Naive B cell (primary cell): ENCODE results near the gene JPH2. TPM values are rescaled to one million over a fixed set of nuclear protein-coding genes. Genes with fewer than 3 reads are reported as not detected.
A peak's percentile ranks its signal among the peaks of the same experiment; 100 is the strongest.

Source experiments
- ATAC-seq, 2 donors: fragments of 150-1000 bp; cut with Tn5 transposase; 2 replicates each; pipeline ENCODE4 v1.10.0; 2021; ENCODE audit warnings: low read depth in 2 of 2, mild to moderate bottlenecking in 2 of 2, moderate library complexity in 2 of 2
- DNase-seq: peaks from one replicate; pipeline ENCODE4 v3.0.0; 2022
- H3K27ac Mint-ChIP-seq, 6 donors: one replicate each; pipeline ENCODE4 v1.8.0; 2020 to 2022; ENCODE audit warnings: mild to moderate bottlenecking in 6 of 6, mixed read lengths in 6 of 6, moderate library complexity in 5 of 6, inconsistent platforms in 2 of 6
- H3K27me3 Mint-ChIP-seq, 3 donors: one replicate each; pipeline ENCODE4 v1.8.0; 2021 to 2022; ENCODE audit warnings: mixed read lengths in 3 of 3, mild to moderate bottlenecking in 1 of 3
- H3K36me3 Mint-ChIP-seq, 2 donors: one replicate each; pipeline ENCODE4 v1.8.0; 2020 to 2022; ENCODE audit warnings: mixed read lengths in 2 of 2, inconsistent platforms in 1 of 2, mild to moderate bottlenecking in 1 of 2
- H3K4me1 Mint-ChIP-seq, 3 donors: one replicate each; pipeline ENCODE4 v1.8.0; 2020 to 2022; ENCODE audit warnings: mixed read lengths in 3 of 3, inconsistent platforms in 1 of 3, mild to moderate bottlenecking in 1 of 3, moderate library complexity in 1 of 3
- H3K4me3 Mint-ChIP-seq, 8 donors: one replicate each; pipeline ENCODE4 v1.8.0; 2020 to 2022; ENCODE audit warnings: mild to moderate bottlenecking in 8 of 8, mixed read lengths in 8 of 8, moderate library complexity in 8 of 8, inconsistent platforms in 2 of 8
- H3K9me3 Mint-ChIP-seq, 7 donors: one replicate each; pipeline ENCODE4 v1.8.0; 2020 to 2022; ENCODE audit warnings: mixed read lengths in 7 of 7, mild to moderate bottlenecking in 5 of 7, inconsistent platforms in 2 of 7, moderate library complexity in 1 of 7
- polyA plus RNA-seq, 6 donors: library from polyadenylated mRNA; unstranded; fragments of 300-500 nt; fragmentation: Illumina TruSeq; gene quantifications; one replicate each; pipeline ENCODE4 v1.2.3, GENCODE V29; 2021; ENCODE audit warnings: low read depth in 6 of 6

JPH2 gene
- polyA plus RNA-seq, 6 donors from 2014 or later = not detected

DNA sequence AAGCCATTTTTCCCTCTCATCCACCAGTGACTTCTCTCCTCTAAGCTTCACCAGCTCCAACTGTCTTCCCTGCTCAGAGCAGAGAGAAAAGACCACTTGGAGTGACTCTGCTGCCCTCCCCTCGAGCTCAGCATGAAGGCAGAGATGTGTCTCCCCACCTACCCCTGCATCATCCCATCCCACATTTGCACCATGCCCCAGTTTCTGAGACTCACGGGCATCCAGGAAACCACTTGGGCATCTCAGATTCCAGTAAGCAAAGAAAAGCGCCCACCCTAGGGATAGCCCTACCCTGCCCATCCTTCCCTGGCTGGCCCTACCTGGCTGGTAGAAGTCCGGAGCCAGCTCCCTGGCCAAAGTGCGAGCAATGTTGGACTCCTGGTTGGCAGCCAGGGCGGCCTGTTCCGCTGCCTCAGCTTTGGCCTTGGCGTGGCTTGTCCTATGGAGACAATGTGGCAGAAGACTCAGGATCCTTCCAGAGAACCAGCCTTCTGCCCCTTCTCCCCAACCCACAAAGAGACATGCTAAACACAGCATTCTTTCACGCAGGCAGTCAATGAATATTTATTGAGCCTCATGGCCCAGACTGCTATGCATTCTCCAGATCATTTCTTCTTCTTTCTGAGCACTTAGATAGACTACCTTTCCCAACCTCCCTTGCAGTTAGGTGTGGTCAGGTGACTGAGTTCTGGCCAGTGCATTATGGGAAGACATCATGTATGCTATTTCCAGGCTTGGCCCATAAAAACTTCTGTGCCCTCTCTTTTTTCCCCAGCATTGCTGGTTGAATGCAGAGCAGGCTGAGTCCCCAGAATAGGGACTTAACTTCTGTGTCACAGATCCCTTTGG, 68.6 kb downstream of the JPH2 start:
- no peak overlapping the region for H3K27ac Mint-ChIP-seq
- H3K27me3 Mint-ChIP-seq = peaks cover 38 to 76% (median 72%) of the 10 kb centered on the region in 3 donors
- peaks cover 0 to 5% (median 4%) of the 10 kb centered on the region in 3 donors for H3K4me1 Mint-ChIP-seq
- H3K4me3 Mint-ChIP-seq = no peak overlapping the region
- no peak for ATAC-seq
- H3K9me3 Mint-ChIP-seq = peaks cover 0 to 3% (median 0%) of the 10 kb centered on the region in 7 donors
- no peak for DNase-seq
- no peaks in the 10 kb centered on the region for H3K36me3 Mint-ChIP-seq

DNA sequence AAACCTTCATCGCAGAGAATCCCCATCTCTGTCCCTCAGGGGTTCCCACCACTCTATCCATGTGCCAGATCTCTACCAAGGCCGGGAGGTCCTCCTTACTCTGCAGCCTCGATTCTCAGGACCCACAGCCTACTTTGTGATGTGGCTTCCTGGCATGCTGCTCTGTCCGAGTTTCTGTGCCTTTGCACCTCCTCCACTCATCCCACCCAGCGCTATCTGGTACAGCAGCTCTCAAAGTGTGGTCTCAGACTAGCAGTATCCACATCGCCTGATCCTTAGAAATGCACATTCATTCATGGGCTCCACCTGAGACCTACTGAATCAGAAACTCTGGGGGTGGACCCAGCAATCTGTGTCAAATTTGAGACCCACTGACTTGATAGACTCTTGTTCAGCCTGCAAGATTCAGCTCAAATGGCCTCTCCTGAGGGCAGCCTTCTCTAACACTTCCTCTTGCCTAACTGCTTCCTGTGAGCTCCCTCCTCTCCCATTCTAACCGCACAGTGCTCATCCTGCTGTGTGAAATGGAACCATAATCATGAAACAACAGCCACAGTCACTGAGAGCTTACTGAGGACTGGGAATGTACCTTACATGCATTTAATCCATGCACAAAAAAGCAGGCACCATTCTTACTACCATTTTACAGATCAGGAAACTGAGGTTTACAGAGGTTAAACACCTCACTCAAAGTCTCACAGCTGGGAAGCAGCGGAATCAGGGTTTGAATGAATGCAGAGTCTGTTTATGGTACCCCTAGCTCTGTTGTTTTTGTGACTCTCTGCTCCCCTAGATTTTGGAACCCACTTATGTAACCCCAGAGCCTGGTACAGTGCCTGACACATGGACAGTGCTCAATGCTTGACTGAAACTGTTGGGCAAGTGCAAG, 69.4 kb downstream of the JPH2 start:
- peaks cover 0 to 5% (median 4%) of the 10 kb centered on the region in 3 donors for H3K4me1 Mint-ChIP-seq
- H3K27me3 Mint-ChIP-seq = peaks cover 40 to 75% (median 66%) of the 10 kb centered on the region in 3 donors
- H3K36me3 Mint-ChIP-seq = no peaks in the 10 kb centered on the region

DNA sequence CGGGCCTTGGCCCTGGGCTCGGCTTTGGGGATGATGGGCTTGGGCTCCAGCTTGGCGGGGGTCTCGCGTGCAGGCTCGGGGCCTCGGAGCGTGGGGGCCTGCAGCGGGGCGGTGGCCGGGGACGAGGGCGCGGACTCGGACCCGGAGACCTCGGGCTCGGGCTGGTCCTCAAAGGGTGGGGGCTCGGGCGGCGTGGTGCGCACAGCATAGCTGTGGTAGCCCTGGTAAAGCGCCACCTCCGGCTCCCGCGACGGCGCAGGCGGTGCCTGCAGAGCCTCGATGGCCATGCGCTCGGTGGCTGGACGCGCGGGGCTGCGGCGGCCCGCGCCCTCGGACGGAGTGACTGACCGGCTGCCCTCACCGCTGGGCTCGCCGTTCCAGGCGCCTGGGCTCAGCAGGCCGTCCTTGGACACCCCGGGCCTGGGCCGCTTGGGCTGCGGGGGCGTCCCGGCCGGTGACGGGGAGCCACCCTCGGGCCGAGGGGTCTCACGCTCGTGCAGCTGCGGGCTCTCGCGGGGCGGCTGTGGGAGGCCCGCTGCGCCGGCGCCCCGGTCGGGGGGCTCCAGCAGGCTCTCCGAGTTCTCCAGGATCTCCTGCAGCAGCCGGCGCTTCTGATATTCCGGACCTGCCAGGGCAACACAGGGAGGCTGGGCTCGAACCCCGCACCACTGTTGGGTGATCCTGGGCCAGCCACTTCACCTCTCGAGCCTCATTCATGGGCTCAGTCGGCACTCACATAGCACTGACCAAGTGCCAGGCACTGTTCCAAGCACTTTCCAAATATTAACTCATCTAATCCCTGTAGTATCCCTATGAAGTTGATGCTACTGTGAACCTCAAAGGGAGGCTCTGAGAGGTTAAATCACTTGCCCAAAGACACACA, 71.0 kb downstream of the JPH2 start:
- H3K36me3 Mint-ChIP-seq = no peaks in the 10 kb centered on the region
- ATAC-seq (no peak), DNase-seq (no peak)
- peaks cover 0 to 3% (median 0%) of the 10 kb centered on the region in 7 donors for H3K9me3 Mint-ChIP-seq
- H3K27ac Mint-ChIP-seq = no peak overlapping the region
- no peak overlapping the region for H3K4me3 Mint-ChIP-seq
- H3K27me3 Mint-ChIP-seq = peaks cover 48 to 79% (median 64%) of the 10 kb centered on the region in 3 donors
- peaks cover 0 to 5% (median 4%) of the 10 kb centered on the region in 3 donors for H3K4me1 Mint-ChIP-seq

More for the DNA sequence above, 69.4 kb downstream of the JPH2 start:
- ATAC-seq (no peak), DNase-seq (no peak)
- Mint-ChIP-seq H3K27ac (no peak overlapping the region), H3K9me3 (peaks cover 0 to 3% (median 0%) of the 10 kb centered on the region in 7 donors), H3K4me3 (peak overlapping the region in 1 of 8 donors; percentile 56)

DNA sequence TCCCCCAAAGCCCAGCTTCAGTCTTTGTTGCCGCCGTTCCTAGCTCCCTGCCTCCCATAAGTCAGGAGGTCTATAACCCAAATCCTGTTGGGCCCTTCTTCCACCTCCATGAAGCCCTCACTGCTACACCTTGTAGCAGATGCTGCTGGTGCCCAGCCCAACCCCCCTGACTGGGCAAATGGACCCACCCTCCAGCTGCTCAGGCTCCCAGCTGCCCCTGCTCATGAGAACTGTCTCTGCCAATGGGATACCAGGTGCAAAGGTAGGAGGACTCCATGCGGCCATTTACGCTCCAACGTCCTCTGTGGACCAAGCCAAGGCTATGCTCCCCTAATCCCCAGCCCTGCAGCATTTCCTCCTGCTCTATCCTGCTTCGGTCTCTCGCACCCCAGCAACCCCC, 71.8 kb downstream of the JPH2 start:
- H3K9me3 Mint-ChIP-seq = peaks cover 0 to 3% (median 0%) of the 10 kb centered on the region in 7 donors
- no peaks in the 10 kb centered on the region for H3K36me3 Mint-ChIP-seq
- peak overlapping the region in 1 of 6 donors; percentile 64 for H3K27ac Mint-ChIP-seq
- peaks cover 0 to 5% (median 4%) of the 10 kb centered on the region in 3 donors for H3K4me1 Mint-ChIP-seq
- no peak for ATAC-seq
- no peak overlapping the region for H3K4me3 Mint-ChIP-seq
- H3K27me3 Mint-ChIP-seq = peaks cover 48 to 83% (median 71%) of the 10 kb centered on the region in 3 donors
- DNase-seq = no peak

DNA sequence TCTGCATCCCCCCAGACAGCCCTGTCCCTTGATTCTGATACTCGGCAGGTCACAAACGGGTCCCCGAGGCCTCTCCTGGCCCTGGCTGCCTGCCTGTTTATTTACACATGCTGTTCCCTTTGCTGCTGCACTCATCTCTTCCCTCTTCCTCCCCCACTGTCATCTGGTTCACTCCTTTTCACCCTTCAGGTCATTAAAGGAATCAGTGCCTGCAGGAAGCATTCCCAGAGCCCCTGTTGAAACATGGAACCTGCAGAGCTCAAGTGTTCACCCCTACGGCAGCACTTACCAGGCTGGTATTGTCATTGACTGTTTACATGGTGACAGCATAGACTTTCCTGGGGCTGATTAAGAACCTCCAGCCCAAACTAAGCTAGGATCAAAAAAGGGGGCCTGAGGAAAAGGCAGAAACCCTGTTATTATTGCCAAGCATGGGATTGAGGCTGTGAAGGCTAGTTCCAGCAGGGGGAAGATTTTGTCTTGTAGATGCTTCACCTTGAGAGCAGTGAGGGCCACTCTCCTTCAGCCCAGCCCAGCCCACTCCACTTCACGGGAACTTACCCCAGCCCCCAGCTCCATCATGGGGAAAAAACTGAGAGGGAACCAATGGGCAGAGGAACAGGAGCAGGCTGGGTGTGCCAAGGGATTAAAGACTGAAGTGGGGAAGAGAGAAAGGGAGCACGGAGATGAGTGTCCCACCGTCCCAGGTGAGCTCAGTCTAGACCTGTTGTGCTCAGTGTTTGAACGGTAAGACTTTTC, 73.2 kb downstream of the JPH2 start:
- Mint-ChIP-seq H3K36me3 (peaks cover 0 to 13% of the 10 kb centered on the region in 2 donors), H3K4me1 (peaks cover 0 to 5% (median 4%) of the 10 kb centered on the region in 3 donors), H3K4me3 (no peak overlapping the region), H3K27ac (peak overlapping the region in 1 of 6 donors; percentile 64), H3K9me3 (peaks cover 0 to 8% (median 6%) of the 10 kb centered on the region in 7 donors), H3K27me3 (peaks cover 52 to 90% (median 76%) of the 10 kb centered on the region in 3 donors)
- DNase-seq = no peak
- no peak for ATAC-seq

DNA sequence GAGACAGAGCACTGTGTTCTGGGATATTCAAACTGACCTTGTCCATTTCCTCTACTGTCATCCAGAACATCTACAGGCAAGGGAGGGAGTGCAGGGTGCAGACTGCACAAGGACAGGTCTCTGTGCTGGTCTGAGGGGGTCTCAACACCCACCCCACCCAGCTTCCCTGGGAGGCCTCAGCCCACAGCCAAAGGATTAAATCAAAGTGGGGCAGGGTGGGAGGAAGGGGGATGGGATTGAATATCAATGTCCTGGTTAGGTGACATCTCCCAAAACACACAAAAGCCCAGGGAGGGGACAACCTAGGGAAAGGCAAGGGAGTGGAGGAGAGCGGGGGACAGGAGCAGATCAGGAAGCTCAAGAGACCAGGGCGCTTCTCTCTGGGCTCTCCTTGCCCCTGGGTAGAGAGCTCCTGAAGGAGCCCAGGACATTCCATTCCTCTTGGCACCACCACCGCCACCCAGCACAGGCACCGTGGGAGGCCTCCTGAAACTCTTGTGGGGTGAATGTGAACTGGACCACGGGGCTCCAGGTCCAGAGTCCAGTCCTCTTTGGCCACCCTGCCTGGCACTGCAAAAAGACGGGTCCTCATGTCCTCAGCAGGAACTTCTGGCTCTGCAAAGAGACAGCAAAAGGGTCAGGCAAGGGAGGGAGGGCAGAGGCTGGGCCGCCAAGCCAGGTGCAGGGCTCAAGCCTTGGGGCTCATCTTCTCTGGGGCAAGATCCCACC, 73.9 kb downstream of the JPH2 start:
- ATAC-seq (no peak), DNase-seq (no peak)
- Mint-ChIP-seq H3K4me1 (peaks cover 0 to 5% (median 4%) of the 10 kb centered on the region in 3 donors), H3K4me3 (no peak overlapping the region), H3K36me3 (peaks cover 0 to 18% of the 10 kb centered on the region in 2 donors), H3K27ac (no peak overlapping the region), H3K27me3 (peaks cover 55 to 86% (median 75%) of the 10 kb centered on the region in 3 donors), H3K9me3 (peaks cover 0 to 13% (median 11%) of the 10 kb centered on the region in 7 donors)

DNA sequence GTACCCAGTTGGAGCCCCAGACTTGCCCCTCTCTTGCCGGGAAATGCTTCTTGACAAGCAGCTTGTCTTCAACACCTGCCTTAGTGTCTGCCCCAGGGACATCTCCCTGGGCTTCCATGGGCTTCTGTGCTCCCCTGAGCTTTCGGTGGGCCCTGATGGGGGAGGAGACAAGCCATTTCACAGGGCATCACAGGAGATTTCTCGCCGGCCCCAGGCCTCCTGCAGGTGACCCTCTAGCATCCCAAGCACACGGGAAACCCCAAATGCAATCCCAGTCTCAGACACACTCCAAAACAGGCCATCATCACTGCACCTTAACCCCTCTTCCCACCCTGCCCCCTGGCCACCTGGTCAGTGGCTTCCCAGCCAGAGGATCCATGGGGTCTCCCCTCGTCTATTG, 74.5 kb downstream of the JPH2 start:
- ATAC-seq (no peak), DNase-seq (no peak)
- Mint-ChIP-seq H3K36me3 (peaks cover 0 to 23% of the 10 kb centered on the region in 2 donors), H3K27ac (no peak overlapping the region), H3K27me3 (peaks cover 59 to 84% (median 75%) of the 10 kb centered on the region in 3 donors), H3K4me1 (peaks cover 0 to 5% (median 4%) of the 10 kb centered on the region in 3 donors), H3K4me3 (no peak overlapping the region), H3K9me3 (peaks cover 3 to 18% (median 16%) of the 10 kb centered on the region in 7 donors)

DNA sequence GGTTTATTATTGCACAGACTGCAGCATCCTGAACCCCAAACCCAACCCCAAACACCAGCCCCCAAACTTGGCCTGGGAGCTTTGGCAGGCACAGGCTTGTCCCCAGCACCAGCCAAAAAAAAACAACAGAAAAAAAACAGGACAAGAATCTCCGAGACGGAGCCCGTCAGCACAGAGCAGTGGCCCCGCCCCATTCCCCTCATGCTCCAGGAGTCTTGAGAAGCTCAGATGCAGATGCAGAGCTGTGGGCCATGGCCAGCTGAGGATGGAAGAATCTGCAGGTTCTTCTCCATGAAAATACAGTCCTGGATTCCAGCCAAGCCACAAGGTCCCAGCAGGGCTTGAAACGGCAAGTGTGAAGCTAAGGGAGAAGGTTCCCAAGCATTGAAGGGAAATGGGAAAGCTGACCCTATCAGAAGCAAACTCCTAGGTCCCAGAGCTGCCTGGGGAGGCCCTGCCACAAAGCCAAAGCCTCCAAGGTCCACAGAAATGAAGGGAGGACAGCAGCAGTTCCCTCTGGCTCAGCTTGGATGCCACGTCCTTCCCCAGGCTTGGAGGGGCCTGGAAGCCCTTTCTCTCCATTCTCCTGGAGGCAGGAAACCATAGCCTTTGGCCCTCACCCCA, 75.2 kb downstream of the JPH2 start:
- no peak for DNase-seq
- no peak for ATAC-seq
- no peak overlapping the region for H3K4me3 Mint-ChIP-seq
- peaks cover 8 to 25% (median 17%) of the 10 kb centered on the region in 7 donors for H3K9me3 Mint-ChIP-seq
- peaks cover 61 to 84% (median 76%) of the 10 kb centered on the region in 3 donors for H3K27me3 Mint-ChIP-seq
- peaks cover 0 to 29% of the 10 kb centered on the region in 2 donors for H3K36me3 Mint-ChIP-seq
- peaks cover 0 to 5% (median 4%) of the 10 kb centered on the region in 3 donors for H3K4me1 Mint-ChIP-seq
- peak overlapping the region in 1 of 6 donors; percentile 33 for H3K27ac Mint-ChIP-seq

DNA sequence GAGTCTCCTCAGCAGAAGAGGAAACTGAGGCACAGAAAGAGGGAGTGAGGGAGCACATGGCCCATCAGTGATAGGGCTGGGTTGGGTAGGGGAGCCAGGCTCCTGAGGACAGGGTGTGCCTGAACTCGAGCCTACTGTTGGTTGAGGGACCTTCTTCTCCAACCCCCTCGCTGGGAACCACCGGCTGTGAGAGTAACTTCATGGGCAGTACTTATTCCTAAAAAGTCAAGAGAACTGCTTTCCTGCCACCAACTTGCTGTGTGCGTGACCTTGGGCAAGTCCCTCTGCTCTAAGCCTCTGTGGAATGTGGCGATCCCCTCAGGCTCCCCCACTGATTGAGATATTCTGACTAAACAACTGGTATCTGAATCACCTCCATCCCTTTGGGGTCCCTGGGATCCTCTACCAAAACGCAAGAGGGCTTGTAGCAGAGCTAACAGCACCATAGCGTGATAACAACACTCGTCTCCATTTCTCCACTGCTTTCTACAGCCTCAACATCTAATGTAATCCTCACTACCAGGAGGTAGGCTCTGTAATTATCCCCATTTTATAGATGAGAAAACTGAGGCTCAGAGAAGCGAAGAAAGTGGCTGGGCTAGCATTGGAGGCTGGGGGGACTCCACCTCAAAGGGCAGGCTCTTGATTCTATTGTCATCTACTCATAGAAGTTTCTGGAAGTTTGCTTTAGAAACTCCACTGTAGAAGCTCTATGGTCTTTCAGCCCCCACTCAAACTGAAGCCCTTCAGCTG, 76.0 kb downstream of the JPH2 start:
- DNase-seq (no peak), ATAC-seq (no peak)
- peaks cover 60 to 86% (median 78%) of the 10 kb centered on the region in 3 donors for H3K27me3 Mint-ChIP-seq
- no peak overlapping the region for H3K4me3 Mint-ChIP-seq
- no peak overlapping the region for H3K27ac Mint-ChIP-seq
- H3K4me1 Mint-ChIP-seq = no peaks in the 10 kb centered on the region
- peaks cover 8 to 30% (median 18%) of the 10 kb centered on the region in 7 donors for H3K9me3 Mint-ChIP-seq
- peaks cover 0 to 30% of the 10 kb centered on the region in 2 donors for H3K36me3 Mint-ChIP-seq

DNA sequence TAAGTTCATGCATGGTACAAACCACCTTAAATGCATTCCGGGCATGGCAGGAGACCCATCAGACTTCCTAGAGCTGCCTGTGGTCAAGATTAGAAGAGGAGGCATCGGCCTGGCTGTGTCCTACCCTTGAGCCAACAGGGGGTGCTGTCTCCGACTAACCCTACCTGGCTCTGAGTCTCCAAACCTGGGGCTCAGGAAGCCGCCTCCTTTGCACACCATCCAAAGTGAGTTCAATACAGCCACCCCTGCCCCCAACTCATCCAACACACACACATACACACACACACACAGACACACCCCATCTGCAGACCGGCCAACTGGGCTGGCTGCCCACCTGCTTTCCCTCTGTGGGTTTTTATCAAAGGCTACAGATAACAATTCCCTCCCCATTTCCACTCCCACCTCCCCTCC, 77.0 kb downstream of the JPH2 start:
- Mint-ChIP-seq H3K9me3 (peaks cover 8 to 30% (median 18%) of the 10 kb centered on the region in 7 donors), H3K36me3 (peaks cover 0 to 30% of the 10 kb centered on the region in 2 donors), H3K27ac (no peak overlapping the region), H3K4me1 (no peaks in the 10 kb centered on the region), H3K27me3 (peaks cover 58 to 89% (median 80%) of the 10 kb centered on the region in 3 donors), H3K4me3 (no peak overlapping the region)
- ATAC-seq (no peak), DNase-seq (no peak)
